GM19099 (cell line): ENCODE measurements around the gene NUP85.

Source experiments
- POLR2A ChIP-seq: IDR thresholded peaks from 3 replicates; pipeline ENCODE4 v1.6.1; 2011; ENCODE audit warnings: low read depth; ENCODE audit not compliant: insufficient read length; ENCODE audit errors: extremely low read depth

Gene NUP85

GRCh38 chr17:75249564-75249963, 44.1 kb downstream of the NUP85 start:
- TF ChIP-seq POLR2A: no peak

DNA sequence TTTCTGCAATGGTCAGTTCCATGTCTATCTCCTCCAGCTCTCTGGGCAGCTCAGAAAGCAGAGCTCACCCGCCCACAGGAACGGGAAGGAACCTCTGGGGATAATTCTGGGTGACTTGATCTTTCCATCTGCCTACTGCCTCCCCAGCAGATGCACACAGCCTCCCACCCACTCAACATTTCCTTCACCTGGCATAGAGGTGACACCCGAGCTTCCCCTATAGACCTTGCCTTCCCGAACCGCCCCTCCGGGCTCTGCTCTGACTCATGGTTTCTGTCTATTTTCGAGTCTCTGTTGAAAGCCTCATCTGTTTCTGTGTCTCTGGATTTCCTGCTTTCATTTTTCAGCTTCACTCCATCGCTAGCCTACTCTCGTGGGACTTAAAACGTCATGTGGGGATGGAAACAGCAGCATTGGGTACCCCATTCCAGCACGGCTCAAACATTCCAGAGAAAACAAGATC, 44.6 kb downstream of the NUP85 start:
- TF ChIP-seq POLR2A: no peak

DNA sequence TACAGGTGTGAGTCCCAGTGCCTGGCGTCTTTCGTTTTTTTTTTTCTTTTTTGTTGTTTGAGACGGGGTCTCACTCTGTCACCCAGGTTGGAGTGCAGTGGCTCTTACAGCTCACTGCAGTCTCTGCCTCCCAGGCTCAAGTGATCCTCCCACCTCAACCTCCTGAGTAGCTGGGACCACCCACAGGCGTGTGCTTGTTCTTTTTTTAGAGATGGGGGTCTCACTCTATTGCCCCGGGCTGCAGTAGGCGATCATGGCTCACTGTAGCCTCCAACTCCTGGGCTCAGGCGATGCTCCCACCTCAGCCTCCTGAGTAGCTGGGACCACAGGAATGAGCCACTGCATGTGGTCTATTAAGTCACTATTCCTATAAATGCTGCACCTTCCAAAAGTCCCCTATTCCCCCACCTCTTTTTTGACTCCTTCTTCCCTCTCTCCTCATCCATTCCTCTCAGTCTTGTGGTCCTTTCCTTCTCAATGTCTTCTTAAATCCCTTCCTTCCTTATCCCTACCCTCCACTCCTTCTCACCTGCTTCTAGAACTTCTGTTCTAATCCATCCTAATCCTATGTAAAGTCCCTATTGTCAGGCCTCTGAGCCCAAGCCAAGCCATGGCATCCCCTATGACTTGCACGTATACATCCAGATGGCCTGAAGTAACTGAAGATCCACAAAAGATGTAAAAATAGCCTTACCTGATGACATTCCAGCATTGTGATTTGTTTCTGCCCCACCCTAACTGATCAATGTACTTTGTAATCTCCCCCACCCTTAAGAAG, 46.7 kb downstream of the NUP85 start:
- no peak for TF ChIP-seq POLR2A

DNA sequence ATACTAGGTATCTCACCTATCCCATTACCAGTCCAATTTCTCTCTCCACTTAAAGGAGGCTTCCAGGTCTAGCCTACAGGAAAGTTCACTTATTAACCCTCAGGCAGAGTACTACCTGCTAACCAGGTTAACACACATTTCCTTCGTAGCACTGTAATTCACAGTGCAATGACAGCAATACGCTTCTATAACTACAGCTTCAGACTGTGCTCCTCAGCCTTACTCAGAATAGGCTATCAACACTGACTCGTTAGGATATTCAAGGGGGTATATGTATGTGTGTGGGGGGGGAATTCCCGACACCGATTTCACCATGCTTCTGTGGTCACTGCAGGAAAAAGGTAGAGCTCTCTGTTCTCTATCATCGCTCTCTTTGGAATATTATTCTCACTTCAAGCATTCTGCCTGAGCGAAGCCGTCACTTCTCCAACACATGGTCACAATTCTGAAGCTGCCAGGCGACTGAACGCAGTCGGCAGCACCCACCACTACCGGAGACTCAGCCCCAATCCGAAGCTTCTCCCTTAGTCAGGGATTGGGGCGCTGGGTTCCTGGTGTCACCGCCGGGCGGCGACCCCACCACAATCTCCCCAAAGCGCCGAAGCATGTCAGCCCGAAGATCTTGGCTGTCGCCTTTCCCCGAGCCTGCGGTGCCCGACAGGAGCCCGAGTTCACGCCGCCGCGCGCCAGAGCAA, 55.3 kb downstream of the NUP85 start:
- TF ChIP-seq POLR2A: peak; percentile 25

DNA sequence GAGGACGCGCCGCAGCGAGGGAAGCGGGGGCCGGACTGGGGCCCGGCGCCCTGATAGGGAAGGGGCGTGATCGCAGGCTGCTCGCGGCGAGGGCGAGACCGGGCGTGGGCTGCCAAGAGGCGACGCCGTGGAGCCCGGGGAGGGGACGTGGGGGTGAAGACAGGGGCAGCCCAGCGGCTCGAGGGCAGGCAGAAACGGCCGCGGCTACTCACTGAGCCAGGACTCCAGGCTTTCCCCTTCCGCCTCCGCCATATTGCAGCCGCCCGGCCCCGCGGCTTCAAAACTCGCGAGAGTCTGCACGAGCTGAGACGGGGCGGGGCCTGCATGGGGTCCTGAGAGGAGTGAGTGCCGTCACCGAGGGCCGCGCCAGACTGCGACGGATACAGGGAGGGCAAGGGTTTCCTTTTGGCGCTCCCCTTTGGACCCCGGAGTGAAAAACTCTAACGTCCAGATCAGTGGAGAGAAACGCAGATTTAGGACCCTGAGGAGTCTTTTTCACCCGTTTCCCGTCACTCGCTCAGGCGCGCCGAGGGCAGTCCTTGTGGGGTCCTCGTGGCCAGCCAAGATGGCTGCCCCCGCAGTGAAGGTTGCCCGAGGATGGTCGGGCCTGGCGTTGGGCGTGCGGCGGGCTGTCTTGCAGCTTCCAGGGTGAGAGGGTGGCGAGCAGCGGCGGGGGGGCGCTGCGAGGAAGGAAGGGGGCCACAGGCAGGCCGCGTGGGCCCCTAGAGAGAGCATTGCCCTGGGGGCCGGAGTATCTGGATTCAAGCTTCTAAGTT, 56.0 kb downstream of the NUP85 start, which contains the start of the genes GGA3 and MRPS7:
TSS of gene GGA3 (minus strand) at position 271 of the 776 bp plus-strand sequence. CDS start at position 252, 19 bp downstream.
TSS of gene MRPS7 (plus strand) at position 544 of the 776 bp plus-strand sequence. CDS start at position 566, 22 bp downstream.
- TF ChIP-seq POLR2A: peak; percentile 91

DNA sequence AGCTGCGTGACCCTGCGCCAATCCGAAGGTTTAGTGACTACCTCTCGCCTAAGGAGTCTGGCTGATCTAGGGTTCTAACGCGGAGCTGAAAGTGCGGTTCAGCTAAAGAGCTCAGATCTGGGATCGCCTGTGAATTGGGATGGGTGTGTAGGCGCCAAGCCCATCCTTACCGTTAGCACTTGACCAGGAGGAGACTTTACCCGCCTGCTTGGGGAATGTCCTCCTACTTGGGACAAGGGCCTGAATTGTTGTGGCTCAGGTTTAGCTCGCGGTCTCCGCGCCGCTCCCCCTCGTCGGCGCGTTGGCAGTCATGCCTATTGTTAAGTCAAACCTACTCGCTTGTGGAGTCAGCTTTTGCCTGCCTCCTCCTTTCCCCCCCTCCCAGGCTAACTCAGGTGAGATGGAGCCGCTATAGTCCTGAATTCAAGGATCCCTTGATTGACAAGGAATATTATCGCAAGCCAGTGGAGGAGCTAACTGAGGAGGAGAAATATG, 56.7 kb downstream of the NUP85 start:
- no peak for TF ChIP-seq POLR2A

DNA sequence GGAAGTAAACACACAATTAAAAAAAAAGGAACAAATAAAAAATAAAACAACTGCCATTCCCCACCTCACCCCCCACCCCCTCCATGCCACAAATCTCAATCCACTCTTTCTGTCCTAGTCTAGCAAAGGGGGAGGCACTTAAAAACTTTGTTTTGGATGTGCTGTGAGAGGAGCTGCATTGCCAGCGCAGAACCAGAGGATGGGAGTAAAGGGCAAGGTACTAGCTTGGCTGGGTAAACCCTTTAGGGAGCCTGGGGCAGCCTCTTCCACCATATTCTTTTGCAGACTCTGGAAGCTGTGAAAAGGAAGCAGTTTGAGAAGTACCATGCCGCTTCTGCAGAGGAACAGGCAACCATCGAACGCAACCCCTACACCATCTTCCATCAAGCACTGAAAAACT, 57.6 kb downstream of the NUP85 start:
- no peak for TF ChIP-seq POLR2A

DNA sequence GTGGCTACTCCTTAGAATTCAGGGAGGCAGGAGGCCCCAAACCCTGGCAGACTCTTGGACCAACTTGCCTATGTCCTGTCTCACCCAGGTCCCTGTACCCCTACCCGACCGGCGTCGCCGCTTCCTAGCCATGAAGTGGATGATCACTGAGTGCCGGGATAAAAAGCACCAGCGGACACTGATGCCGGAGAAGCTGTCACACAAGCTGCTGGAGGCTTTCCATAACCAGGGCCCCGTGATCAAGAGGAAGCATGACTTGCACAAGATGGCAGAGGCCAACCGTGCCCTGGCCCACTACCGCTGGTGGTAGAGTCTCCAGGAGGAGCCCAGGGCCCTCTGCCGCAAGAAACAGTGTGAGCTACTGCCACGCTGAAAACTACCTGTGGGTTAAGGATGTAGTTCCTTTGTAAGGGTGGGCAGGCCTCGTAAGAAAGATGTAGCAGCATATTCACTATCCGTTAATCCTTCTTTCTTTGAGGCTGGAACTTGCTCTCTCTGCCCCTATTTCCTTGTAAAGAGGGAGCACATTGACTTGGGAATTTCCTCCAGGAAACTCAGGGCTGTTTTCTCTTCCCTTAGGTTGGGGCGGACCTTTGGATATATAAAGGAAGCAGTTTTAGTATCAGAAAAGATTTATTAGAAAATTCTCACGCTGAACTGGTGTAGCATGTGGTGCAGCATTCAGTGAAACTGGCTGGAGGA, 60.3 kb downstream of the NUP85 start:
- no peak for TF ChIP-seq POLR2A

- no peak for TF ChIP-seq POLR2A
Observed at GRCh38 chr17:75266316-75267152, 61.1 kb downstream of the NUP85 start.

- TF ChIP-seq POLR2A: no peak
Observed at GRCh38 chr17:75267153-75267410, 61.6 kb downstream of the NUP85 start.

DNA sequence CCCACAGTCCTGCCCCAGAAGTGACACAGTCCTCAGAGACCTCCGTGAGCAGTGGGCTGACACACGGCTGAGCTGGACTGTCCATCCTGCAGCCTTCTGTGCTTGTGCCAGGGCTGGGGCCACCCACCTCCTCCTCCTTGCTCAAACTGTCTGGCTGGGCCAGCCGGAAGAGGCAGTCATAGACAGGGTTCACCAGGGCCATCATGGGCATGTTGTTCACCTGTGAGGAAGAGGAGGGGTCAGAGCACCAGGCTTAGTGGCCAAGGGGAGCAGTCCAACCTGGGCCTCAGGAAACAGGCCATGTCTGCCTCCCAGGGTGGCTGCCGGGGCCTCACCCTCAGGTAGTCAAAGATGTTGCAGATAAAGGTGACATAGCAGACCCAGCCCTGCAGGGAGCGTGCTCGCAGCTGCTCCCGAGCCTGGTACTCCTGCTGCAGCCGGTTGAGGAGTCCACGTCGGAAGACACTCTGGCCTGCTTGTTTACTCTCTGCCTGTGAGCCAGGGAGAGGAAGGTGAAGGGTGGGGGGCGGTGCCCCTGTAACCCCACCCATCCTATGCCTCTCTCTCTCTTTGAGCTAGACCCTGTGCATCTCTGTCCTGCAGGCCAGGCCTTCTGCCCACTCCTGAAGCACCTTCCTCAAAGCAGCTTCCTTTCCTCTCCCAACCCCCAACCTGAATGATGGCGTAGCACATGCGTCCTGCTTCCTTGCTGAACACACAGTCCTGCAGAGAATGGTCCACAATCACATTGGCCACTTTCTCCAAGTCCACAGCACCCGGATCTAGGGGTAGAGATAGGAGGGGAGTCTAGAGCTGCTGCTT, 62.1 kb downstream of the NUP85 start:
- peak; percentile 9 for TF ChIP-seq POLR2A

DNA sequence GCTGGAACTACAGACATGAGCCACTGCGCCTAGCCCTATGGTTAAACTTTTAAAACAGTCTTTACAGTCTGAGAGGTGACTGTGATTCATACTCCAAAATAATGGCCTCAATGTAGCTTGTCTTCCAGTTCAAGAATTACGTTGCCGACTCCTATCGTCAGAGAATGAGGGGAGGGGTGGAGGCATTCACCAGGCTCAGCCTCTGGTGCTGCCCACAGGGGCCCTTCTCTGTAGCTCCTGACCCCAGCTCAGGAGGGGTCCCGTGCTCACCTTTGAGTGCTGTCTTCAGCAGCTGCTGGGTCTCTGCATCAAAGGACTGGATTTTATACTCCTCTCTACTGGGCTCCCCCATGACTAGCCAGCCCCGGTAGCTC, 64.4 kb downstream of the NUP85 start:
- no peak for TF ChIP-seq POLR2A
